Mucosa of descending colon (tissue), 3 donors: ENCODE data around the gene LRP4. TPM values are rescaled to one million over a fixed set of nuclear protein-coding genes. Genes with fewer than 3 reads are reported as not detected.

ENCODE experiments used
- ATAC-seq: fragments of 200-7000 bp; cut with Tn5 transposase; one replicate; pipeline ENCODE4 v1.9.1; 2020; ENCODE audit warnings: mild to moderate bottlenecking, moderate library complexity
- DNase-seq, 3 donors: peaks; one replicate each; pipeline ENCODE4 v3.0.0-alpha.2; 2020
- H3K36me3 ChIP-seq: fragments of 200-600 bp; one replicate; pipeline ENCODE4 v1.8.0; 2021; ENCODE audit warnings: low read depth, mild to moderate bottlenecking
- H3K4me1 ChIP-seq: fragments of 200-600 bp; one replicate; pipeline ENCODE4 v1.8.0; 2021; ENCODE audit warnings: low read depth, mild to moderate bottlenecking
- H3K4me3 ChIP-seq: fragments of 200-600 bp; one replicate; pipeline ENCODE4 v1.8.0; 2021; ENCODE audit warnings: mild to moderate bottlenecking
- H3K9me3 ChIP-seq: fragments of 200-600 bp; one replicate; pipeline ENCODE4 v1.8.0; 2021; ENCODE audit warnings: mild to moderate bottlenecking
- CTCF ChIP-seq: fragments of 200-600 bp; IDR thresholded peaks from one replicate; pipeline ENCODE4 v1.8.0; 2022; ENCODE audit warnings: antibody characterized with exemption, mild to moderate bottlenecking
- intact Hi-C, 2 donors: fragments of 100-400 bp; cut with DNase I in 1 of 2; cut with micrococcal nuclease in 1 of 2; formaldehyde crosslinking; loops; one replicate each; pipeline versions ENCODE4 v1.11.0 to v1.11.1; 2022; cut with DNase I, micrococcal nuclease
- total RNA-seq, 3 donors: library from RNA; stranded (reverse); fragmentation: NEBNext Ultra II Directional in 2 of 3; extraction: Animal tissue kit (Norgen Biotek cat#: 25700) in 2 of 3; gene quantifications; one replicate each; pipeline versions ENCODE4 v1.2.1 to v1.2.4, GENCODE V29; 2021 to 2023
- donor health status: DM: no; HTN: no; CAD: no; lungs with moderate emphysema.
- donor health status: DM: no; HTN: no; CAD: no.
- donor health status: DM: no; HTN: yes; CAD: no.

LRP4 gene
- total RNA-seq, 3 donors from 2014 or later = 19.7 to 50.0 (median 35.3) TPM

GRCh38 chr11:46890665-46891064, 27.7 kb downstream of the LRP4 start:
- H3K36me3 ChIP-seq = no peaks in the 10 kb centered on the region
- H3K4me1 ChIP-seq = no peaks in the 10 kb centered on the region
- no peak overlapping the region for H3K4me3 ChIP-seq
- DNase-seq = no peak
- ATAC-seq = no peak
- TF ChIP-seq CTCF = no peak
- no peaks in the 10 kb centered on the region for H3K9me3 ChIP-seq
- intact Hi-C loops = no loop called here

- intact Hi-C loops = loop anchor here (2.0 to 5.0 kb wide), 2 partner anchors 262 to 263 kb away; no protein-coding TSS in a partner anchor
- H3K4me3 ChIP-seq = no peak overlapping the region
- peak; percentile 73 for TF ChIP-seq CTCF
- H3K4me1 ChIP-seq = no peaks in the 10 kb centered on the region
- H3K9me3 ChIP-seq = no peaks in the 10 kb centered on the region
- ATAC-seq (peak; percentile 94), DNase-seq (peak in 2 of 3 donors; percentile 43 to 94)
- no peaks in the 10 kb centered on the region for H3K36me3 ChIP-seq
Observed at GRCh38 chr11:46889689-46890475, 28.5 kb downstream of the LRP4 start.

GRCh38 chr11:46889251-46889650, 29.1 kb downstream of the LRP4 start:
- Histone ChIP-seq H3K4me1 (no peaks in the 10 kb centered on the region), H3K9me3 (no peaks in the 10 kb centered on the region), H3K36me3 (no peaks in the 10 kb centered on the region), H3K4me3 (no peak overlapping the region)
- intact Hi-C loops = loop anchor here (2.0 to 5.0 kb wide), 2 partner anchors 263 to 264 kb away; no protein-coding TSS in a partner anchor
- DNase-seq (no peak), ATAC-seq (no peak)
- no peak for TF ChIP-seq CTCF

GRCh38 chr11:46888636-46889035, 29.7 kb downstream of the LRP4 start:
- intact Hi-C loops = loop anchor here (2.0 to 5.0 kb wide), 2 partner anchors 264 kb away; no protein-coding TSS in a partner anchor
- H3K9me3 ChIP-seq = no peaks in the 10 kb centered on the region
- no peak overlapping the region for H3K4me3 ChIP-seq
- ATAC-seq (no peak), DNase-seq (no peak)
- no peaks in the 10 kb centered on the region for H3K36me3 ChIP-seq
- no peaks in the 10 kb centered on the region for H3K4me1 ChIP-seq
- no peak for TF ChIP-seq CTCF

DNA sequence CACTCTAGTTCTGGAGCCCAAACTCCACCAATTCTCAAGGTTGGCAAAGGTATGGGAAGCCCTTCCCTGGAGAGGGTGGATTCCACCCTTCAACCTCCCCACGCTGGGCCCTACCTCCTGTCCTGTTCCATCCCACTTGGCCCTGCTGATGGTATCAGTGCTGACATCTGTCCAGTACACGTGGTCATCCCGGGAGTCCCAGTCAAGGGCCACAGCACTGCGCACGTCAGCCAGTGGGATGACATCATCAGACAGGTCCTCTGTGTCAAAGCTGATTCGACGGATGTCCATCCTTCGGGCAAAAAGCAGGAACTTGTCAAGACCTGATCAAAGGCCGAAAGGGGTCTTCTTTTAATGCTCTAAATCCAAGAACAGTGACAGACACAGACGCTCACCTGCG, 32.1 kb downstream of the LRP4 start:
- H3K9me3 ChIP-seq = no peaks in the 10 kb centered on the region
- ATAC-seq (no peak), DNase-seq (no peak)
- no peaks in the 10 kb centered on the region for H3K36me3 ChIP-seq
- intact Hi-C loops = loop anchor here in 1 of 2 donors (5.0 kb wide), 1 partner anchor 266 kb away; no protein-coding TSS in a partner anchor
- TF ChIP-seq CTCF = no peak
- no peaks in the 10 kb centered on the region for H3K4me1 ChIP-seq
- no peak overlapping the region for H3K4me3 ChIP-seq
